Limb (tissue), 2 donors: ENCODE measurements around the gene F12.
A peak's percentile ranks its signal among the peaks of the same experiment; 100 is the strongest.
"Not testable (repeated sequence)": the region's sequence is repeated elsewhere in the genome, so short reads cannot be mapped to it uniquely, and the experiment has no call there.

ENCODE experiments used
- DNase-seq, 2 donors: peaks; one replicate each; pipeline ENCODE4 v3.0.0-alpha.2; 2016; ENCODE audit errors: extremely low spot score in 2 of 2

Gene F12

GRCh38 chr5:177370488-177371119 is 38.8 kb downstream of the F12 start:
- peak; percentile 76 to 84 for DNase-seq

- DNase-seq, result no peak
Observed at GRCh38 chr5:177369645-177370440, 39.5 kb downstream of the F12 start.

- no peak for DNase-seq
Observed at GRCh38 chr5:177368869-177369644, 40.3 kb downstream of the F12 start.

GRCh38 chr5:177367981-177368868 is 41.1 kb downstream of the F12 start:
- no peak for DNase-seq

GRCh38 chr5:177367323-177367848 is 42.0 kb downstream of the F12 start:
- DNase-seq, result no peak

- peak; percentile 91 to 92 for DNase-seq
Observed at GRCh38 chr5:177366528-177367322, 42.6 kb downstream of the F12 start.

- DNase-seq, result no peak
Observed at GRCh38 chr5:177365845-177366527, 43.4 kb downstream of the F12 start.

- DNase-seq, result no peak
Observed at GRCh38 chr5:177364159-177364962, 45.0 kb downstream of the F12 start.

GRCh38 chr5:177363565-177363964 is 45.8 kb downstream of the F12 start:
- DNase-seq, result no peak

- peak; percentile 56 to 70 for DNase-seq
Observed at GRCh38 chr5:177362610-177363507, 46.5 kb downstream of the F12 start.

GRCh38 chr5:177362292-177362609 is 47.1 kb downstream of the F12 start:
- DNase-seq, result no peak

- no peak for DNase-seq
Observed at GRCh38 chr5:177361418-177362291, 47.7 kb downstream of the F12 start.

GRCh38 chr5:177360740-177361139 is 48.6 kb downstream of the F12 start:
- not testable (repeated sequence) for DNase-seq

- no peak for DNase-seq
Observed at GRCh38 chr5:177359860-177360259, 49.5 kb downstream of the F12 start.

- DNase-seq, result no peak
Observed at GRCh38 chr5:177359451-177359851, 49.9 kb downstream of the F12 start.

GRCh38 chr5:177358370-177358819 is 51.0 kb downstream of the F12 start:
- DNase-seq, result no peak
